GM21423 (cell line): Measurements from ENCODE around the gene AP4S1.

Experiments
- ATAC-seq: cut with Tn5 transposase; IDR thresholded peaks from one replicate; pipeline ENCODE4 v1.9.1; 2021; ENCODE audit warnings: mild to moderate bottlenecking, moderate library complexity; ENCODE audit not compliant: unreplicated experiment

The AP4S1 gene

GRCh38 chr14:31127690-31128089 lies 102.2 kb downstream of the AP4S1 start:
- ATAC-seq: peak; percentile 81

- ATAC-seq: no peak
Observed at GRCh38 chr14:31128601-31129526, 103.4 kb downstream of the AP4S1 start.

GRCh38 chr14:31133133-31133532 lies 107.7 kb downstream of the AP4S1 start:
- ATAC-seq: no peak

GRCh38 chr14:31137214-31137889 lies 111.9 kb downstream of the AP4S1 start:
- ATAC-seq: no peak

- ATAC-seq: no peak
Observed at GRCh38 chr14:31138301-31138700, 112.9 kb downstream of the AP4S1 start.

GRCh38 chr14:31139301-31139847 lies 113.9 kb downstream of the AP4S1 start:
- no peak for ATAC-seq

- no peak for ATAC-seq
Observed at GRCh38 chr14:31142455-31143087, 117.1 kb downstream of the AP4S1 start.
